T1000 (cell line): Measurements from ENCODE around the gene APEH.
"Not testable (repeated sequence)": the region's sequence is repeated elsewhere in the genome, so short reads cannot be mapped to it uniquely, and the experiment has no call there.

Source experiments
- DNase-seq: peaks from one replicate; lab custom pipeline; 2025; ENCODE audit warnings: mixed read lengths; lab: John Stamatoyannopoulos, UW

Gene APEH

GRCh38 chr3:49668861-49669260 is 5.3 kb upstream of the APEH start:
- DNase-seq: peak; percentile 6

GRCh38 chr3:49669352-49669751 is 4.8 kb upstream of the APEH start:
- no peak for DNase-seq

GRCh38 chr3:49670940-49671290 is 3.2 kb upstream of the APEH start:
- no peak for DNase-seq

GRCh38 chr3:49671291-49672288 is 2.6 kb upstream of the APEH start:
- no peak for DNase-seq

- DNase-seq: no peak
Observed at GRCh38 chr3:49673121-49673714, 933 bp upstream of the APEH start.

- no peak for DNase-seq
Observed at GRCh38 chr3:49674497-49674983, 389 bp downstream of the APEH start.

- no peak for DNase-seq
Observed at GRCh38 chr3:49675912-49676311, 1.8 kb downstream of the APEH start.

- no peak for DNase-seq
Observed at GRCh38 chr3:49680493-49681231, 6.5 kb downstream of the APEH start.

GRCh38 chr3:49681232-49681522 is 7.0 kb downstream of the APEH start:
- DNase-seq: no peak

GRCh38 chr3:49681543-49681942 is 7.4 kb downstream of the APEH start:
- DNase-seq: no peak

- no peak for DNase-seq
Observed at GRCh38 chr3:49683162-49683561, 9.0 kb downstream of the APEH start.

GRCh38 chr3:49684453-49684852 is 10.3 kb downstream of the APEH start:
- not testable (repeated sequence) for DNase-seq

GRCh38 chr3:49685103-49685502 is 11.0 kb downstream of the APEH start:
- DNase-seq: not testable (repeated sequence)

GRCh38 chr3:49685846-49686245 is 11.7 kb downstream of the APEH start:
- not testable (repeated sequence) for DNase-seq

- not testable (repeated sequence) for DNase-seq
Observed at GRCh38 chr3:49686346-49686745, 12.2 kb downstream of the APEH start.

GRCh38 chr3:49686769-49687423 is 12.7 kb downstream of the APEH start:
- DNase-seq: not testable (repeated sequence)

- DNase-seq: not testable (repeated sequence)
Observed at GRCh38 chr3:49687424-49687795, 13.3 kb downstream of the APEH start.

- DNase-seq: not testable (repeated sequence)
Observed at GRCh38 chr3:49688338-49689045, 14.3 kb downstream of the APEH start.

- DNase-seq: no peak
Observed at GRCh38 chr3:49689046-49689907, 15.1 kb downstream of the APEH start, which contains the start of the genes MST1 and RNF123. MST1 (minus strand) TSS chr3:49689474; CDS start chr3:49688691, 783 bp downstream. RNF123 (plus strand) TSS chr3:49689557; CDS start chr3:49691166, 1,609 bp downstream.
